Activated CD4-positive, alpha-beta T cell treated with anti-CD3 and anti-CD28 coated beads for 36 hours (primary cell): Measurements from ENCODE around the gene FAM81B. TPM values are rescaled to one million over a fixed set of nuclear protein-coding genes. Genes with fewer than 3 reads are reported as not detected.

Source experiments
- ATAC-seq: fragments of 200-7000 bp; cut with Tn5 transposase; one replicate; pipeline ENCODE4 v1.10.0; 2021; ENCODE audit warnings: mild to moderate bottlenecking, moderate library complexity
- CTCF ChIA-PET: fragments of 350-600 bp; sonication (Branson Sonifier 250); formaldehyde crosslinking; loops from one replicate; lab custom pipeline; 2021; ENCODE audit warnings: antibody characterized with exemption; lab: Charles Lee
- POLR2A ChIA-PET: fragments of 350-600 bp; sonication (Branson Sonifier 250); formaldehyde crosslinking; loops from one replicate; lab custom pipeline; 2021; ENCODE audit warnings: antibody characterized with exemption, inconsistent platforms; lab: Charles Lee
- DNase-seq: peaks from one replicate; pipeline ENCODE4 v3.0.0-alpha.2; 2020
- H3K27ac Mint-ChIP-seq: one replicate; pipeline ENCODE4 v1.8.0; 2021; ENCODE audit warnings: mixed read lengths
- H3K27me3 Mint-ChIP-seq: one replicate; pipeline ENCODE4 v1.8.0; 2021; ENCODE audit warnings: mixed read lengths
- H3K36me3 Mint-ChIP-seq: one replicate; pipeline ENCODE4 v1.8.0; 2021; ENCODE audit warnings: low read depth, mixed read lengths
- H3K4me1 Mint-ChIP-seq: one replicate; pipeline ENCODE4 v1.8.0; 2021; ENCODE audit warnings: mixed read lengths
- H3K4me3 Mint-ChIP-seq: one replicate; pipeline ENCODE4 v1.8.0; 2021; ENCODE audit warnings: mild to moderate bottlenecking, moderate library complexity, mixed read lengths
- H3K9me3 Mint-ChIP-seq: one replicate; pipeline ENCODE4 v1.8.0; 2021; ENCODE audit warnings: low read depth, mixed read lengths
- intact Hi-C, 2 experiments: fragments of 100-400 bp; cut with DNase I in 1 of 2; cut with micrococcal nuclease in 1 of 2; formaldehyde crosslinking; loops; one replicate each; pipeline versions ENCODE4 v1.14.2 to v1.15.1; 2022 to 2024; cut with DNase I, micrococcal nuclease
- total RNA-seq, 2 experiments: library from RNA; stranded (reverse); gene quantifications; one replicate each; pipeline ENCODE4 v1.2.3, GENCODE V29; 2021

FAM81B gene
- total RNA-seq, 2 experiments from 2014 or later: not detected

DNA sequence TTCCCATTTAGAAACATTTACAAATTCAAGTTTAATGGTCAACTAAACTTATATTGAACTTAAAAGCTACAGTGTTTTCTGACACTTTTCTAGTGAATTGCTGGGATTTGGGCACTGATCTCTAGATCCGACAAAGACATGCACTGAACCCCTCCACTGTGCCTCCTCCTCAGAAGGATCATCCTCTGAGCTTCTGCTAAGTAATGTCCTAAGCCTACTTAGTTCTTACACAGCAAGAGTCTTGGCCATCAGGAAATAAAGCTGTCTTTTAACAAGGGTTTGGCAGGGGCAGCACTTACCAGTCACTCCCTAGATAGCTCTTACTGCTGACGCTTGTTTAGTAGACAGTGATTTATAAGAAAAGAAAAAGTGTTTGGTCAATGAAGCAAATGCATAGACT is 50.5 kb downstream of the FAM81B start:
- intact Hi-C loops: no loop called here
- ChIA-PET CTCF (interaction anchor here (0.7 kb wide), 2 partner anchors 191 to 926 kb away, joined by 3 to 4 read pairs; no protein-coding TSS in a partner anchor), POLR2A (no interaction called here)
- no peaks in the 10 kb centered on the region for H3K9me3 Mint-ChIP-seq
- DNase-seq (no peak), ATAC-seq (no peak)
- no peak overlapping the region for H3K4me3 Mint-ChIP-seq
- peaks cover 17% of the 10 kb centered on the region for H3K27me3 Mint-ChIP-seq
- H3K4me1 Mint-ChIP-seq: no peaks in the 10 kb centered on the region
- no peaks in the 10 kb centered on the region for H3K36me3 Mint-ChIP-seq
- H3K27ac Mint-ChIP-seq: no peak overlapping the region

DNA sequence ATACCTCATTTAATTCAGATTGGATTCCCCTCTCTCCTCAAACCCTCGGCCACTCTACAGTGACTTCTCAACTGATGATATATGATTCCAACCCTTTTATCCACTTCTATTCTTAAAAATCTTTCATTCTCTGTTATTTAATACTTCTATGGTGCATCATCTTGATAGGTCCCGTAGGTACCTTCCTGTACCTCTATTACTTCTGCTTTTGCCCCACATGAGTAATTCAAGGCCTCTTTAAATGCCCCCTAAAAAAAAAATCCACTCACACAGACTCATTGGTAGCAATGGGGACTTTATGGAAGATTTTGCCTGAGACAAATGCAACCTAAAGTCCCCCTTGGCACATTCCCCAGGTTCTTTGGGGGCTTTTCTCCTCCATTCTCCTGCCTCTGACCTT is 54.3 kb downstream of the FAM81B start:
- H3K9me3 Mint-ChIP-seq: no peaks in the 10 kb centered on the region
- no peak overlapping the region for H3K4me3 Mint-ChIP-seq
- CTCF ChIA-PET: no interaction called here
- H3K27ac Mint-ChIP-seq: no peak overlapping the region
- no peaks in the 10 kb centered on the region for H3K4me1 Mint-ChIP-seq
- no peak for DNase-seq
- no peaks in the 10 kb centered on the region for H3K36me3 Mint-ChIP-seq
- intact Hi-C loops: no loop called here
- ATAC-seq: no peak
- peaks cover 16% of the 10 kb centered on the region for H3K27me3 Mint-ChIP-seq
- POLR2A ChIA-PET: no interaction called here

DNA sequence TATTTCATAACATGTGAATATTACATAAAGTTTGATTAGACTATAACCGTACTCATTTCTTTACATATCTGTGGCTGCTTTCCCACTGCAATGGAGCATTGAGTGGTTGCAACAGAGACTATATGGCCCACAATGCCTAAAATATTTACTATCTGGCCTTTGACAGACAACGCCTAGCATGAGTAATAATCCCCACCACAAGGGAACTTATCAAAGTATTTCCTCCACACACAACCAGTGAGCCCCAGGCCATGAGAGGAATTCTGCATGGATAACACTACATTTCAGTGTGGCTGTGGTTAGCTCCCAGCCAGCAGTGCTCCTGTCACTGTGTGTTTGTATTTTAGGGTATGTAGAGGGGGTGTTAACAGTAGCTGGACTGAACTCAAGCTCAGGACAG is 54.8 kb downstream of the FAM81B start:
- intact Hi-C loops: no loop called here
- no peak for ATAC-seq

DNA sequence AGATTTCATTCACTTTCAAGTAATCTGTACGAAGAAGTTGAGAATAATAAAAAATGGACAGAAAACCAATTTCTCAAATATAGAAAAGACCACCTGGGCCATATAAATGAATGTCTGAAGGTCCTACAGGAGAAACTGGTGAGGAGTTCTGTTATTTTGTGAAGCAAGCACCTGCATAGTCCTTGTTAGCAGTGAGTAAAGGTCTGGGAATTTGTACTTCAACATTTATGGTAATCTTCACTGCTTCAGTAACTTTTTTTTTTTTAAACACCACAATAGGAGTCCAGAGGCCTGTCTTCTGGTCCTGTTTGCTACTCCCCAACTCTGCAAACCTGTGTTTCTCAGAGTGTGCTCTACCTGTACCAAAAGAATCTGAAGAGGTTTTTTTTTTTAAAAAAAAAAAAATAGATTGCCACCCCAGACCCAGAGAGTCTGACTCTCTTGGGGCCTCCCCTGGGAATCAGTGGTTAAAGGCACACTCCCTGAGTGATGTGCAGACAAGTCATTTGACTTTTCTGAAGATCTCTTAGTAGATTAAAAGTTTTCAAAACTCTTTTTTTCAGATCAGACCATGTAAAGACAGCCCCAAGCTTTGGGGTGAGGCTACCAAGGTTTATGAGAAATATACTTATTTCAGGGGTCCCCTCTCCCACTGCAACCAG is 55.5 kb downstream of the FAM81B start:
- CTCF ChIA-PET: no interaction called here
- Mint-ChIP-seq H3K4me1 (no peaks in the 10 kb centered on the region), H3K4me3 (no peak overlapping the region), H3K27me3 (peaks cover 9% of the 10 kb centered on the region), H3K9me3 (no peaks in the 10 kb centered on the region), H3K36me3 (no peaks in the 10 kb centered on the region), H3K27ac (no peak overlapping the region)
- intact Hi-C loops: no loop called here
- POLR2A ChIA-PET: no interaction called here
- ATAC-seq (no peak), DNase-seq (no peak)

More for the DNA sequence above, 54.8 kb downstream of the FAM81B start:
- Mint-ChIP-seq H3K27me3 (peaks cover 10% of the 10 kb centered on the region), H3K36me3 (no peaks in the 10 kb centered on the region), H3K4me3 (no peak overlapping the region), H3K4me1 (no peaks in the 10 kb centered on the region), H3K9me3 (no peaks in the 10 kb centered on the region), H3K27ac (no peak overlapping the region)
- ChIA-PET POLR2A (no interaction called here), CTCF (no interaction called here)
- no peak for DNase-seq

DNA sequence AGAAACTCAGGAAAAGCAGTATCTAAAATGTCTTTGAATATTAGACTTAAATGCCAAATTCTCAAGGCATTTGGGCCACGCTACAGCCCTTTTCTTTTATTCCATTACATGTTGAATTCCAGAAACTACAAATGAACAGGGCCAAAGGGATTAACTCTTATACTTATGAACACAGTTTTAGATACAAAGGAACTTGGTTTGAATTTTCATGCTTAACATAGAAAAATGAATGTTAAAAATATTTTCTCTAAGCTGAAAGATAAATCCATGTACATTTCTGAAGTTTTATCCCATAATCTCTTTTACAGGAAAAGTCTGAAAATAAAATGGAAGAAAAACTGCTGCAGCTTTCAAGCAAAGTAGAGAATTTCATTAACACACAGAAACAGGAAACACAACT is 56.8 kb downstream of the FAM81B start:
- ChIA-PET POLR2A (no interaction called here), CTCF (interaction anchor here (0.9 kb wide), 1 partner anchor 11 kb away, joined by 3 read pairs; no protein-coding TSS in a partner anchor)
- intact Hi-C loops: no loop called here
- Mint-ChIP-seq H3K27me3 (peaks cover 9% of the 10 kb centered on the region), H3K4me1 (no peaks in the 10 kb centered on the region), H3K4me3 (no peak overlapping the region), H3K9me3 (no peaks in the 10 kb centered on the region), H3K27ac (no peak overlapping the region), H3K36me3 (no peaks in the 10 kb centered on the region)
- DNase-seq: no peak
- no peak for ATAC-seq

DNA sequence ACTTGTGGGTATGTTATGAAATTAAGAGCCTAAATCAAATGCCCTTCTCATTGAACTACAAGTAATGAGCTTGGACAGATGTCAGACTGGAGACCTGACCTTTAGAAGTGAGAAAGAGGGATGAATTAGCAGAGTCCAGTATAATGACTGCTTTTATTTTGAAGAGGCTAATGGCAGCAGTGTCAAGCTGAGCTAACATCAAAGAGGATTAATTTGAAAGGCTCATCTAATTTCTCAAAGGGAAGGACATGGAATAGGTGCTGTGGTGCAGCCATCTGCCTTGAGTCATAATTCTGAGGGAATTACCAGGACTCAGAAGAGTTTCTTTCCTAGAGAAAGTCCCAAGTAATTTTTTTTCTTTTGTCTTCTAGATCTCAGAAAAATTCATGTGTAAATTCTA is 57.6 kb downstream of the FAM81B start:
- ChIA-PET CTCF (no interaction called here), POLR2A (no interaction called here)
- Mint-ChIP-seq H3K27ac (no peak overlapping the region), H3K4me1 (no peaks in the 10 kb centered on the region), H3K4me3 (no peak overlapping the region), H3K36me3 (no peaks in the 10 kb centered on the region), H3K27me3 (peaks cover 6% of the 10 kb centered on the region), H3K9me3 (no peaks in the 10 kb centered on the region)
- DNase-seq: no peak
- intact Hi-C loops: no loop called here
- ATAC-seq: no peak

DNA sequence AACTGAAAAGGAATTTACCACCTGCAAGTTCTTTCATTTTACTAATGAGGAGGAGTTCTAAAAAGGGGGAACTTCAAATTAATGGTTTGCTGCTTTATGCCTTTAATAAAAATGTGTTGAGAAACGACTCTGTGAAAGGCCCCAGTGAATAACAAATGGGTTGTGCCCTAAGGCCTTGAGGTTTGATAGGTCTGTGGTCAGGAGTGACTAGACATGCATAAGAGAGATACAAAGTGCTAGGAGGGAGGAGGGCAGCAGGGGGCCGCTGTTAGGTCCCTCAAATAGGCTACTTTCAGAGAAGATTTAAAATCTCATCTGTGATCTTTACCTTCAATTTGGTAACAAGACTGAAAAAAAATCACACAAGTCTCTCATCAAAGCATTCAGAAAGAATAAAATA is 58.3 kb downstream of the FAM81B start:
- H3K36me3 Mint-ChIP-seq: no peaks in the 10 kb centered on the region
- no peak overlapping the region for H3K27ac Mint-ChIP-seq
- no peak for DNase-seq
- no peak for ATAC-seq
- ChIA-PET POLR2A (no interaction called here), CTCF (no interaction called here)
- H3K9me3 Mint-ChIP-seq: no peaks in the 10 kb centered on the region
- peaks cover 2% of the 10 kb centered on the region for H3K27me3 Mint-ChIP-seq
- intact Hi-C loops: no loop called here
- no peaks in the 10 kb centered on the region for H3K4me1 Mint-ChIP-seq
- H3K4me3 Mint-ChIP-seq: no peak overlapping the region

DNA sequence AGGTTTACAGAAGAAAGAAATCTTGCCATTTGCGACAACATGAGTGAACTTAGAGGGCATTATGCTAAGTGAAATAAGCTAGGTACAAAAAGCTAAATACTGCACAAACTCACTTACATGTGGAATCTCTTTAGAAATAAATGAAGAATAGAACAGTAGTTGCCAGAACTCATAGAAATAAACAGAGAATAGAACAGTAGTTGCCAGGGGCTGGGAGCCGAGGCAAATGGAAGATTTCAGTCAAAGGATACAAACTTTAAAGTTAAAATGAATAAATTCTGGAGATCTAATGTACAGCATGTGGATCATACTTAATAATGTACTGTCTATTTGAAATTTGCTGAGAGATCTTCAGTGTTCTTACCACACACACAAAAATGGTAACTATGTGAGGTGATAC is 63.4 kb downstream of the FAM81B start:
- H3K36me3 Mint-ChIP-seq: peaks cover 2% of the 10 kb centered on the region
- H3K4me1 Mint-ChIP-seq: no peaks in the 10 kb centered on the region
- no peak for ATAC-seq
- H3K9me3 Mint-ChIP-seq: no peaks in the 10 kb centered on the region
- ChIA-PET POLR2A (no interaction called here), CTCF (no interaction called here)
- intact Hi-C loops: no loop called here
- DNase-seq: no peak
- no peaks in the 10 kb centered on the region for H3K27me3 Mint-ChIP-seq
- no peak overlapping the region for H3K4me3 Mint-ChIP-seq
- no peak overlapping the region for H3K27ac Mint-ChIP-seq

DNA sequence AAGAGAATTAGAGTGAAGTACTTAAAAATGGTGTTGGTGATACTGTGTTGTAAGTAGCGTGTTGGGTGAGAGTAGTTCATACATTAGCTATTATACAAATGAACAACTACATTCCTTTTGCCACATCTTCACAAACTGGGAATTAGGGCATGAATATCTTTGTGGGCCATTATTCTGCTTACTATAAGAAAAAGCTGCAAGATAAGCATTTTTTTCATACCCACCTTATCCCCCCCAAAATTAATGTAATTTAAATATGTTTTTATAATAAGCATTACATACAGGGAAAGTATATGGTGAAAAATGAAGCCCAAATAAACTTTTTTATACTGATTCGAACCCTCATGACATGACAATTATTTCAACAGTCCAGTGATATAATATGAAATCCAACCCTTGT is 69.5 kb downstream of the FAM81B start:
- no peaks in the 10 kb centered on the region for H3K27me3 Mint-ChIP-seq
- no peak overlapping the region for H3K4me3 Mint-ChIP-seq
- CTCF ChIA-PET: no interaction called here
- no peaks in the 10 kb centered on the region for H3K4me1 Mint-ChIP-seq
- POLR2A ChIA-PET: no interaction called here
- intact Hi-C loops: no loop called here
- H3K27ac Mint-ChIP-seq: no peak overlapping the region
- no peaks in the 10 kb centered on the region for H3K9me3 Mint-ChIP-seq
- DNase-seq (no peak), ATAC-seq (no peak)
- peaks cover 32% of the 10 kb centered on the region for H3K36me3 Mint-ChIP-seq

DNA sequence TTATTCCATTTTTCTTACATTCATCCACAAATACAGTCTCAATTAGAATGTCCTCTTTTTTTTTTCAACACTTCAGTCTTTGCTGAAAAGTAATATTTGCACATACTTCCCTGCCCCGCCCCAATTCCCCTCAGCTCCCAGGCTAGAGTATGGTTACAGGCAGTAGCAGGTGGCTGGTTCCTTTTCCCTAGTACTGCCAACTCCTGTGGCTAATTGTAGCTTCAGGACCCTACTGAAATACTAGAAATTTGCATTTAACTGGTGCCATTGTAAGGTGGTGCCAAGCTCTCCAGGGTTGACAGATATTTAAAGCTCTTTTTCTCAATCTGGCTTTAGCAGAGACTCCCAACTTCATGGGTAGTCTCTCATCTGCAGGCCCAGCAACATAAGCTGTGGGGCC is 80.3 kb downstream of the FAM81B start:
- Mint-ChIP-seq H3K4me3 (no peak overlapping the region), H3K27me3 (no peaks in the 10 kb centered on the region), H3K9me3 (no peaks in the 10 kb centered on the region), H3K27ac (no peak overlapping the region), H3K4me1 (no peaks in the 10 kb centered on the region), H3K36me3 (peaks cover 25% of the 10 kb centered on the region)
- POLR2A ChIA-PET: no interaction called here
- DNase-seq: no peak
- CTCF ChIA-PET: no interaction called here
- ATAC-seq: no peak
- intact Hi-C loops: no loop called here

DNA sequence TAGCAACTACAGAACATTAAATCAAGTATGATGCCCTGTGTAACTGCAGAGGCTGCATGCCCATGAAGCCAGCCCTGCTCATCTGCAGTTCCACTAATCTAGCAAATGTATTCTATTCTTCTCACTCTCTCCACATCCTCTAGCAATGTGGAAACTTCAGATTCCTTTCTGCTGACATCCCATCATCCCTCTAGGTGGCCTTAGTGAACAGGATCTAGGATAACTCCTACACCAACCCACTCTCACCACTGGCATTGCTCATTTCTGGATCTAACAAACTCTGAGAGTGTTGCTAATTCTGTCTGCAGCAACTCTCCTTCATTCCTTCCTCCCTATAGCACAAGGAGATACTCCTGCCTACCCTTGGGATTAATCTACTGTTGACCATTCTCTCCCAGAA is 80.8 kb downstream of the FAM81B start:
- CTCF ChIA-PET: no interaction called here
- Mint-ChIP-seq H3K4me3 (no peak overlapping the region), H3K36me3 (peaks cover 25% of the 10 kb centered on the region), H3K27me3 (no peaks in the 10 kb centered on the region), H3K27ac (no peak overlapping the region), H3K4me1 (no peaks in the 10 kb centered on the region), H3K9me3 (no peaks in the 10 kb centered on the region)
- no peak for DNase-seq
- ATAC-seq: no peak
- POLR2A ChIA-PET: no interaction called here
- intact Hi-C loops: no loop called here

DNA sequence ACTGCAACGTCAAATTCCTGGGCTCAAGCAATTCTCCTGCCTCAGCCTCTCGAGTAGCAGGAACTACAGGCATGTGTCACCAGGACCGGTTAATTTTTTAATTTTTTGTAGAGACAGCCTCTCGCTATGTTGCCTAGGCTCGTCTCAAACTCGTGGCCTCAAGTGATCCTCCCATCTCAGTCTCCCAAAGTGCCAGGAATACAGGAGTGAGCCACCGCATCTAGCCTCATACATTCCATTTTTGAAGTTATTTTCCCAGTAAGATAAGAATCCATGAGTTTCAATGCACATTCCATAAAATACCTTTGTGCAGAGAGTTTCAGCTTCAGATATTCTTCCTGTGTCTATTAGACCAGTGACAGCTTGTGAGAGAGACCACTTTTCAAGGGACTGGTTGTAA is 93.3 kb downstream of the FAM81B start:
- Mint-ChIP-seq H3K9me3 (peaks cover 22% of the 10 kb centered on the region), H3K36me3 (peaks cover 72% of the 10 kb centered on the region), H3K27me3 (no peaks in the 10 kb centered on the region), H3K27ac (no peak overlapping the region), H3K4me3 (no peak overlapping the region), H3K4me1 (no peaks in the 10 kb centered on the region)
- no peak for DNase-seq
- no peak for ATAC-seq
- intact Hi-C loops: no loop called here
- POLR2A ChIA-PET: no interaction called here
- CTCF ChIA-PET: no interaction called here
